GM12872 (cell line): ENCODE data around the gene AURKB.

ENCODE experiments used
- TF ChIP-seq, protein P1 (sequence below): IDR thresholded peaks from 3 replicates; pipeline ENCODE4 v1.5.1; 2011; ENCODE audit warnings: low read depth, mild to moderate bottlenecking, low read length, moderate library complexity; ENCODE audit not compliant: insufficient read depth

Gene AURKB

GRCh38 chr17:8209907-8210760, at the start of gene AURKB:
AURKB (minus strand) TSS chr17:8210575; CDS start chr17:8210224, 351 bp downstream.
- TF ChIP-seq, protein P1, sequence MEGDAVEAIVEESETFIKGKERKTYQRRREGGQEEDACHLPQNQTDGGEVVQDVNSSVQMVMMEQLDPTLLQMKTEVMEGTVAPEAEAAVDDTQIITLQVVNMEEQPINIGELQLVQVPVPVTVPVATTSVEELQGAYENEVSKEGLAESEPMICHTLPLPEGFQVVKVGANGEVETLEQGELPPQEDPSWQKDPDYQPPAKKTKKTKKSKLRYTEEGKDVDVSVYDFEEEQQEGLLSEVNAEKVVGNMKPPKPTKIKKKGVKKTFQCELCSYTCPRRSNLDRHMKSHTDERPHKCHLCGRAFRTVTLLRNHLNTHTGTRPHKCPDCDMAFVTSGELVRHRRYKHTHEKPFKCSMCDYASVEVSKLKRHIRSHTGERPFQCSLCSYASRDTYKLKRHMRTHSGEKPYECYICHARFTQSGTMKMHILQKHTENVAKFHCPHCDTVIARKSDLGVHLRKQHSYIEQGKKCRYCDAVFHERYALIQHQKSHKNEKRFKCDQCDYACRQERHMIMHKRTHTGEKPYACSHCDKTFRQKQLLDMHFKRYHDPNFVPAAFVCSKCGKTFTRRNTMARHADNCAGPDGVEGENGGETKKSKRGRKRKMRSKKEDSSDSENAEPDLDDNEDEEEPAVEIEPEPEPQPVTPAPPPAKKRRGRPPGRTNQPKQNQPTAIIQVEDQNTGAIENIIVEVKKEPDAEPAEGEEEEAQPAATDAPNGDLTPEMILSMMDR: no peak

- TF ChIP-seq, protein P1: no peak
These were observed 47.4 kb upstream of the AURKB start for GRCh38 chr17:8257801-8258200.

- TF ChIP-seq, protein P1: no peak
These were observed 46.3 kb upstream of the AURKB start for GRCh38 chr17:8256691-8257090.

GRCh38 chr17:8256291-8256690, 45.9 kb upstream of the AURKB start:
- TF ChIP-seq, protein P1: no peak

- TF ChIP-seq, protein P1: no peak
These were observed 45.1 kb upstream of the AURKB start for GRCh38 chr17:8255499-8255898.

GRCh38 chr17:8254881-8255280, 44.5 kb upstream of the AURKB start:
- TF ChIP-seq, protein P1: no peak

DNA sequence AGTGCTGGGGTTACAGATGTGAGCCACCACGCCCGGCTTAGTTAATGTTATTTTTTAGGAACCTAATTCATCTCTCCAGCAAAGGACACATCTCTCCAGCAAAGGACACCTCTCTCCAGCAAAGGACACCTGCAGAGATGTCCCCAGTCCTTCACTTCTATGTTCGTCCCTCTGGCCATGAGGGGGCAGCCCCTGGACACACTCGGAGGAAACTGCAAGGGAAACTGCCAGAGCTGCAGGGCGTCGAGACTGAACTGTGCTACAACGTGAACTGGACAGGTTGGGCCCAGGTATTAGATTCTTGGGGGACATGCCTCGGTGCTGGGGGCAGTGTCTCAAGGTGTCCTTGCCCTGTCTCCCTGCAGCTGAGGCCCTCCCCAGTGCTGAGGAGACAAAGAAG, 43.4 kb upstream of the AURKB start:
- TF ChIP-seq, protein P1: no peak
